NB4 (cell line): ENCODE data around the gene PDP2.

Experiments
- CTCF ChIP-seq: IDR thresholded peaks from one replicate; pipeline ENCODE4 v1.5.1; 2012; ENCODE audit warnings: low read depth, low read length
- MAX ChIP-seq: IDR thresholded peaks from 2 replicates; pipeline ENCODE4 v1.6.1; 2011; ENCODE audit warnings: low read depth, low read length
- POLR2A ChIP-seq: IDR thresholded peaks from 2 replicates; pipeline ENCODE4 v1.6.1; 2011; ENCODE audit warnings: mild to moderate bottlenecking; ENCODE audit not compliant: insufficient read length; ENCODE audit errors: extremely low read depth

GRCh38 chr16:66871840-66872239, 8.5 kb upstream of the PDP2 start:
- TF ChIP-seq CTCF (no peak), MAX (no peak), POLR2A (no peak)
